Neutrophil (primary cell): Measurements from ENCODE around the gene CPNE2.

Source experiments
- H3K27ac ChIP-seq: fragments of 200-600 bp; sonication (generic); 2 replicates; pipeline ENCODE4 v1.5.1; 2016; ENCODE audit warnings: mild to moderate bottlenecking, moderate library complexity
- H3K27me3 ChIP-seq: fragments of 200-600 bp; sonication (generic); 2 replicates; pipeline ENCODE4 v1.6.0; 2016; ENCODE audit warnings: mild to moderate bottlenecking
- H3K36me3 ChIP-seq: fragments of 200-600 bp; sonication (generic); 2 replicates; pipeline ENCODE4 v1.5.1; 2017
- H3K4me1 ChIP-seq, 2 experiments: fragments of 200-600 bp in 1 of 2; sonication (generic) in 1 of 2; 1 replicate in 1 of 2; 2 replicates in 1 of 2; pipeline versions ENCODE4 v1.5.1 to v1.6.1; 2013 to 2016; ENCODE audit warnings: low read depth in 1 of 2, low read length in 1 of 2, mild to moderate bottlenecking in 1 of 2, moderate library complexity in 1 of 2; ENCODE audit not compliant: control insufficient read depth in 1 of 2, insufficient read depth in 1 of 2
- H3K4me3 ChIP-seq, 2 experiments: fragments of 200-600 bp in 1 of 2; sonication (generic) in 1 of 2; 1 replicate in 1 of 2; 2 replicates in 1 of 2; pipeline ENCODE4 v1.5.1; 2013 to 2016; ENCODE audit warnings: low read depth in 1 of 2, low read length in 1 of 2, mild to moderate bottlenecking in 1 of 2, moderate library complexity in 1 of 2
- H3K9me3 ChIP-seq: fragments of 200-600 bp; sonication (generic); 2 replicates; pipeline ENCODE4 v1.5.1; 2016
- CTCF ChIP-seq: fragments of 200-600 bp; sonication (generic); IDR thresholded peaks from 2 replicates; pipeline ENCODE4 v1.5.1; 2016; ENCODE audit warnings: antibody characterized with exemption

Gene CPNE2

GRCh38 chr16:57145046-57146021, 53.0 kb downstream of the CPNE2 start:
- no peaks in the 10 kb centered on the region for H3K9me3 ChIP-seq
- TF ChIP-seq CTCF: no peak
- H3K36me3 ChIP-seq: peaks cover 13% of the 10 kb centered on the region
- no peak overlapping the region for H3K4me3 ChIP-seq
- peak overlapping the region; percentile 82 for H3K27ac ChIP-seq
- H3K4me1 ChIP-seq: peaks cover 76% of the 10 kb centered on the region in 2 experiments
- no peaks in the 10 kb centered on the region for H3K27me3 ChIP-seq

- peak overlapping the region in 1 of 2 experiments; percentile 24 for H3K4me3 ChIP-seq
- no peaks in the 10 kb centered on the region for H3K9me3 ChIP-seq
- peaks cover 17% of the 10 kb centered on the region for H3K36me3 ChIP-seq
- peaks cover 68% of the 10 kb centered on the region in 2 experiments for H3K4me1 ChIP-seq
- peak overlapping the region; percentile 82 for H3K27ac ChIP-seq
- TF ChIP-seq CTCF: no peak
- no peaks in the 10 kb centered on the region for H3K27me3 ChIP-seq
Measured at GRCh38 chr16:57146040-57146647, 53.8 kb downstream of the CPNE2 start.

DNA sequence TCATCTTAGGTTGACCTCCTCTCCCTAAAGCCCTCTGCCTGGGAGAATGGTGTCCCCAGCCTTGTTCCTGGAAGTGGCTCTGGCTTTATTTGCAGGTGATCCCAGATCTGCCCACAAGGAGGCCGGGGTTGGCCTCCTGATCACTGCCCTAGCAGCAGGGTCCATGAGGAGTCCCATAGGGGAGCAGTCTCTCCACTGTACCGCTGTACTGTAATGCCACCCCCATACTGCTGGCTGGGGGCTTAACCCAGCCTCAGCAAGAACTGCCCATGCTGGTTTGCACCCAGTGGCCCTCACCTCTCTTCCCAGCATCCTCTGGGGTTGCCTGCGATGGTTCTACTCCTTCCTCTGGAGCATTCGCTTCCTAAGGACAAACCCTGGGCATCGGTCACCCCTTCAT, 54.4 kb downstream of the CPNE2 start:
- no peaks in the 10 kb centered on the region for H3K27me3 ChIP-seq
- H3K9me3 ChIP-seq: no peaks in the 10 kb centered on the region
- peak overlapping the region in 1 of 2 experiments; percentile 24 for H3K4me3 ChIP-seq
- peaks cover 62 to 67% of the 10 kb centered on the region in 2 experiments for H3K4me1 ChIP-seq
- no peak for TF ChIP-seq CTCF
- H3K36me3 ChIP-seq: peaks cover 17% of the 10 kb centered on the region
- peak overlapping the region; percentile 82 for H3K27ac ChIP-seq

GRCh38 chr16:57147381-57148221, 55.2 kb downstream of the CPNE2 start:
- Histone ChIP-seq H3K36me3 (peaks cover 22% of the 10 kb centered on the region), H3K4me3 (no peak overlapping the region), H3K9me3 (no peaks in the 10 kb centered on the region), H3K27me3 (no peaks in the 10 kb centered on the region), H3K27ac (peak overlapping the region; percentile 82), H3K4me1 (peaks cover 62 to 67% of the 10 kb centered on the region in 2 experiments)
- TF ChIP-seq CTCF: no peak

DNA sequence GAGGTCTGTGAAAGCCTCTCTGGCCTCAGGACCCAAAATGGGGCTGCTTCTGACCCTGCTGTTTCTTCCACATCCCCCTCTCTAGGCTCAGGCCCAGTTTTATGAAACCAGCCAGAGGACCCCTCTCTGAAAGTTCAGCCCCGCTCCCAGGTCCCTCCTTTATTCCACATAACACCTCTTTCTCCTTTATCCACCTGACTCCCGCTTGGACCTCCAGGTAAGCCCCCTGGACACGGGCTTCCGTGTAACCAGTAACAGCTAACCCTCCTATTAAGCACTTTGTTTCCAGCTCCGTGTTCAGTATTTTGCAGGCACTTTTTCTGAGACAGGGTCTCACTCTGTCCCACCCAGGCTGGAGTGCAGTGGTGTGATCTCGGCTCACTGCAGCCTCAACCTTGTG, 56.1 kb downstream of the CPNE2 start:
- no peak for TF ChIP-seq CTCF
- H3K27me3 ChIP-seq: no peaks in the 10 kb centered on the region
- H3K27ac ChIP-seq: peak overlapping the region; percentile 82
- H3K4me1 ChIP-seq: peaks cover 61 to 65% of the 10 kb centered on the region in 2 experiments
- H3K4me3 ChIP-seq: no peak overlapping the region
- H3K9me3 ChIP-seq: no peaks in the 10 kb centered on the region
- peaks cover 31% of the 10 kb centered on the region for H3K36me3 ChIP-seq
